ENCODE measurements around the gene SPATA9.
"Not testable (repeated sequence)": the region's sequence is repeated elsewhere in the genome, so short reads cannot be mapped to it uniquely, and the experiment has no call there.

Gene SPATA9

GRCh38 chr5:95672641-95673040, 10.2 kb downstream of the SPATA9 start:
- no peak for DNase-seq

DNA sequence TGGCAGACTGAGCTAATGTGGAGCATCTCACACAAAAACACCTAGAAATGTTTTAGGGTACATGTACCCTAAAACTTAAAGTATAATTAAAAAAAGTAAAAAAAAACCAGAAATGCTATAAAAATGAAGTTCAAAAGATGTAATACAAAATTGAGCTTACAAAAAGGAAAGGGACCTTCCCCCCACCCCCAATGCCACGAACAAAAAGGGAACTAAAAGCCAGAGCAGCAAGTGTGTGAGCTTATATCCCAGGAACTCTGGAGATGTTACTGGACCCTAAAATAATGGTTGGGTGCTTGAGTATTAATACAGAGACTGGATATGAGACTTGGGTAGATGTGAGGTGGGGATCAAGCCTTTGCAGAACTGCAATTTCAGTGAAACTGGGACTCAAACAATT, 11.0 kb downstream of the SPATA9 start:
- DNase-seq: no peak

DNA sequence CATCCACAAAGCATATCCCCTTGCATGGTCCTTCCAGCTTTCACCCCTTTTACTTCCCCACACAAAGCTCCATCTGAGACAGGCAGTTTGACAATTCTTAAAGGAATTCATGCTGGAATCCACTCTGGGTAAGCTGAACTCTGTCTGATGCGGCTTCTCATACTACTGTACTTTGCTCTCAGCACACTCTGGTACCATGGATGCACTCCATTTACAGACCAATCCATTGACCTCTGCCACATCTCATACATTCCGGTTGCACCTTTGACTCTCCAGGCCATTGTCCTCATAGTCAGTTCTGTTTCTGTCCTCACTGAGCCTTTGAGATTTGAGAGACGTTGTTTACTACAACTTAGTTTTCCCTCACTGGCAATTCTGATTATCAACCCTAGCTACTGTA, 12.2 kb downstream of the SPATA9 start:
- no peak for DNase-seq

DNA sequence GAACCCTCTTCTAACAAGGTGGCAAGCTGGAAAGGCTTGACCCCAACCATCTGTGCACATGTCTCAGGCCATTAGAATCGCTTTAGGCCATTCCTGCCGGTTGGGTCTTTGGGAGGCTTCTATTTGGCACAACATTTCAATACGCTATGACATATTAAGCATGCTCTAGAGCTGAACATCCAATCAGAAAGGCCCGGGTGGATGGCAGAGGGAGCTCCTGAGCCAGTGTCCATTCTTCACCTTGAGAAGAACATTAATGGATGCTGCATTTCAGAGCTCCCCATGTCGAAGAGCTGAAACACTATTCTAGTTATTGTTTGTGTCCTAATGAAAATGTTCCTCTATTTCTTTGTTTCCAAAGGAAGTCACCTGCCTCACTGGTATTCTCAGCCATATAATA, 12.8 kb downstream of the SPATA9 start:
- DNase-seq: no peak

- DNase-seq: no peak
These were observed 13.3 kb downstream of the SPATA9 start for GRCh38 chr5:95669540-95669939.

- DNase-seq: no peak
These were observed 14.1 kb downstream of the SPATA9 start for GRCh38 chr5:95668728-95669127.

- DNase-seq: no peak
These were observed 14.6 kb downstream of the SPATA9 start for GRCh38 chr5:95668216-95668615.

DNA sequence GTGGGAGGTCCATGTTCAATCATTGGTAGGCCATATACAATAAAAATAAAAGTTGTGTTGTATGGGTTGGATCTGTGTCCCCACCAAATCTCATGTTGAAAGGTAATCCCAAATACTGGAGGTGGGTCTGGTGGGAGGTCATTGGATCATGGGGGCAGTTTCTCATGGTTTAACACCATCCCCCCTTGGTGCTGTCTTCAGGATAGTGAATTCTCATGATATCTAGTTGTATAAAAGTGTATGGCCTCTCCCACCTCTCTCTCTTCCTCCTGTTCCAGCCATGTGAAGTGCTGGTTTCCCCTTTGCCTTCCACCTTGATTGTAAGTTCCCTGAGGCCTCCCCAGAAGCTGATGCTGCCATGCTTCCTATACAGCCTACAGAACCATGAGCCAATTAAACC, 15.1 kb downstream of the SPATA9 start:
- DNase-seq: no peak

- DNase-seq: no peak
These were observed 15.7 kb downstream of the SPATA9 start for GRCh38 chr5:95667061-95667618.

- DNase-seq: peak; percentile 20
These were observed 18.5 kb downstream of the SPATA9 start for GRCh38 chr5:95664204-95664786.

DNA sequence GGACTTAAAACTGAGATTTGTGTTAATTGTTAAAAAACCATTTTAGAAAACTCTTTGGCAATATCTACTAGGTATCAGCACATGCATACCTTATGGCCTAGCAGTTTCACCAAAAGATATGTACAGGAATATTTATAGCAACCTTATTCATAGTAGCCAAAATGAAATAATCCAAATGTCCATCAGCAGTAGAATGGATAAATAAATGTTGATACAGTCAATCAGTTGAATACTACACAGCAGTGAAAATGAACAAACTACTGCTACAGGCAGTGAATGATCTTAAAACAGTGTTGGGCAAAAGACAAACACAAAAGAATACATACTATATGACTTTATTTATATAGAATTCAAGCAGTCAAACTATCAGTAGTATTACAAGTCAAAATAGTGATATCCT, 19.8 kb downstream of the SPATA9 start:
- no peak for DNase-seq

DNA sequence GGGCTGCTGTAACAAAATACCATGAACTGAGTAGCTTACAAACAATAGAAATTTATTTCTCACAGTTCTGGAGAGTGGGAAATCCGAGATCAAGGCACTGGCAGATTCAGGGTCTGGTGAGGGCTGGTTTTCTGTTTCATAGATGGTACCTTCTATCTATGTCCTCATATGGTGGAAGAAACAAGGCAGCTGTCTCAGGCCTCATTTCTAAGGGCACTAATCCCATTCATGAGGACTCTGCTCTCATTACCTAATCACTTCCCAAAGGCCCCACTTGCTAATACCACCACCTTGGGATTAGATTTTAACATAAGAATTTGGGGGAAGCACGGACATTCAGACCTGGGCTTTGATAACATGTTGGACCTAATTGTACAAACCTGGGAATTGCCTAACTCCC, 22.7 kb downstream of the SPATA9 start:
- DNase-seq: no peak

DNA sequence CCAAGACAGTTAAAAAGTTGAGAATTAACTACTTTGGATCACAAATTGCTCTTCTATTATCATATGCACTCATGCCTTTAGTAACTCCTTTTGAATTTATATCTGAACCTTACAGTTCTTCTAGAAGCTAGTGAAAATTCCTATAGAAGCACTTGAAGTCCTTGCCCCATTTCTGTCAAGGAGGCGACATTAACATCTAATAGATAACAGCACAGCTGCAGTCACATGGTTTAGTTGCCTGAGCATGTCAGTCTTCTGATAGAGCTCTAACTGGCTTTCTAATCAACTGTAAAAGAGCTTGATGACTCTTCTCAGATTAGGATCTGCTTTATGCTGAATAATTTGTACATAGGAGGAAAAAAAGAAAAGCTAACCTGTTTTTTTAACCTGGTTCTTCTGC, 27.2 kb downstream of the SPATA9 start:
- no peak for DNase-seq

- DNase-seq: no peak
These were observed 28.6 kb downstream of the SPATA9 start for GRCh38 chr5:95654196-95654595.

DNA sequence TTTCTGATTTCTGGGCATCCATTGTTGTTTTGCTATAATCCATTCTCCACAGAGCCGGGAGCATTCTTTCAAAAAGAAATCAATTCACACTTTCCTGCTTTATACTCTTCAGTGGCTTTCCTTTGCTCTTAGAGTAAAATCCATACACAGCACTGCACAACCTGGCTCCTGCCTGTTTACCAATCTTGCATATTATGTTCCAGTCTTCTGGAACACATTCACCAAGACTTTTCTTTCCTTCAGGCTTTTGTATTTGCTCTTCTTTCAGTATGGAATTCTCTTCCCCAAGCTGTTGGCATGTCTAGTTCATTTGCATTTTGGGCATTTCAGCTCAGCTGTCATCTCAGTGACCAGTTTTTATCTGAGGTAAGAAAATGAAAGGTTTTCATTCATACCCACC, 29.9 kb downstream of the SPATA9 start:
- DNase-seq: no peak

DNA sequence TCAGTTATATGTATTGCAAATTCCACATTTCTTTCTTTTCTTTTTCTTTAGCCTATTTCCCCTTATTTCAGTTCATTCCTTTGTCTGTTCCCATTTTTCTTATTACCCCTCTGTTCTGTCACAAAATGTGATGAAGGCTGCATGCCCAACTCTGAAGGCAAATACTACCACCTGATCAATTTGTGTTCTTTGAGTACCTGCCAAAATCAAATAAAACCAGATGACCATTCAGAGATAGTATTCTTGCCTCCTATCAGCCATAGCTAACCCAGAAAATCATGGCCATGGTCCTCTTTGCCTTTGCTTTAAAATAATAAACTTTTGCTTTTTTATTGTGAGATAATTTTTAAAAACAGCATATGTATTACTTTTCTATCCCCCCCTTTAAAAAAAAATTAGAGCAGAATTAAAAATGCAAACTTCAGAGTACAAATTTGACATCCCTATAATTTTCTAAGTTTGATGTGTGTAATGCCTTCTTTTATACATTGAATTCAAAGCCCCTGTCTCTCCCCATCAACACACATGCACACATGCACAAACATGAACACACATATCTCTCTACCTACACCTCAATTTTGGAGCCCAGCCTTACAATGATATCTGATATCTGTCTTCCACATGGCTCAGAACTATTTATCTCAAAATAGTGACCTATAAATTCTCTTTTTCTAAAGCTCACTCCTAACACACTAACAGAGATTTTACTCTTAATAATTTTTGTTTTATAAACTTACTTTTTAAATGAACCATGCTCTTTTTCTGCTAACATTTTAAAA, 32.8 kb downstream of the SPATA9 start:
- no peak for DNase-seq

DNA sequence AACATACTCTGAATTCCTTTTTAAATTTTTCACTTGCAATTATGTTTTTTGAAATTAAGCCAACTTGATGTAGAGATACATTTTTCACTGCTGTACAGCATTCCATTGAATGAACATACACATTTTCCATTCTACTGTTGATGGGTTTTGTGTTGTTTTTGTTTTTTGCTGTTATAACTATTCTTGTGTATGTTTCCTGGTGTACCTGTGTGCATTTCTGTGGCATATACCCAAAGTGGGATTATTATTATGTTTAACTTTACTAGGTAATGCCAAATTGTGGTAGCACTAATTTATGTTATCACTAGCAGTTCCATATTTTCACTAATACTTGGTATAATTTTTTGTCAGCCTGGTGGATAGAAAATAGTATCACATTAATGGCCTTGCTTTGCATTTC, 33.5 kb downstream of the SPATA9 start:
- DNase-seq: no peak

DNA sequence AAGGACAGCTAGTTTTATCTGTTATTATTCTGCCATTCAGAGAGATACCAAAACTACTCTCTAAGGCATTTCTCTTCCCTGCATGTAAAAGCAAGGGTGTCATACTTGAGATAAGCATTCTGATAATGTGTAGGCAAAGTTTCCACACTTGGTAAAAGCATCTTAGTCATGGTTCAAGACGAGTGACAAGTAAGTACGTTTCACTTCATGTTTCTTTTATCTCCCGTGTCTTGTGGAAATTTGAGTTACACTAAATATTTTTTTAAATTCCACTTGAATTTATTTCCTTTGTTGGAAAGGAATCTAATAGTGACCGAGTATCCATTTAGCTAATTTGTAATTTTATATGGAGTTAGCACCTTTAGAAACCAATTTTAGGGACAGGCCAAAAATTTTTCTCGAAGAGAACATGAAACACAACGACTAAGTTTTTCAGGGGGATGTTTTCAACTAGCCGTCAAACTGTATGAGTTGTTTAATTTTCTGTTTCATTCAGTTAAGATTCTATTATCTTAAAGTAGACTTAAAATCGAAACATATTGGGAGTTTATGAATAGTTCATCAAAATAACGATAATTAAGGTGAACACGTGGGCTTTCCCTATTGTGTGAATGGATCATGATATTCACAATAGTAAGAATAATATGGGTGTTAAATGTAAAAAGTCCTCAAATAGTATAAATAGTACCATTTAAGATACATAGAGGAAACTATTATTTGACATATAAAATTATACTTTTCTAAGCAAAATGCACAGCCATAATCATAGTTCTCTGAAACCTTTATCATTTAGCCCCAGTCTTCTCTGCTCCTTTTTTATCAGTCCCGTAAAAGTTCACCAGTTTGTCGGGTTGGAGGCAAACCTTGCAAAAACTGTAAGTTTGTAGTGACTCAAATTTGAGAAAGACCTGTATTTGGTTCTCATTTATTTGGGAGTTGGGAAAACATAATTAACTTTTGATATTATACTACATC, 34.6 kb downstream of the SPATA9 start:
- no peak for DNase-seq

DNA sequence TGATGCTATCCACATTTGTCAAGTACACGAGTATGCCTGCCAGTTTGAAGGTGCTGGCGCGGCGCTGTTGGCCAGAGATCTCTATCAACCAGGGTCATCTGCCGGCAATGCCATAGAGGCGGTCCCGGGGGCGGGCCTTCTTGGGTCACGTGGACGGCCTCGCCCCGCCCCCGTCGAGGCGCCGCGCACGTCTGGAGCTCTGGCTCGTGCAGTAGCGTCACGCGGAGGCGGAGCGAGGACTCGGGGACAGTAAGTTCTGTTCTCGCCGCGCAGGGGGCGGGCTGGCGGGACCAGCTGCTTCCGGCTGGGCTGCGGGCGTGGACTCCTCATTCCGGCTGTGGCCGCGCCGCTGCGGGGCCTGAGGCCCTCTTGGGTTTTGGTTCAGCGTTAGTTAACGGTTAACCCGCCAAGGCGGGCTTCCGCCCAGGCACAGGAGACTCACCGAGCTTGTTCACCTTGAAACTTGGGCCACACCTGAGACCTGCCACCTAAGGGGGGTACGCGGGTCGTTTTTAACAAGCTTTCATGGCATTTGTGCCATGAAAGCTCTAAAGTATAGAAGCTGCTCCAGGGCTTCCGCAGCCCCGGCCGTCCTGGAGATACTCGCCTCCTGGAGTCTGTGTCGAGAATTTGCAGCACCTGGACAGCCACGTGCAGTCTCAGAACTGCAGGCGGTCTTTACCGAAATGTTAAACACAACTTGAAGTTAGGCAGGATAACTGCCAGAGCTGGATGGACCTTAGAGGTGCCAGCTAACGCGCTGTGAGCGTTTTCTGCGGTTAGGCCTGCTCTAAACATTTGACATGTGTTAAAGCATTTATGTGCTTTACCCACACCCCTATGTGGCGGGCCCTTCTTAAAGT, 36.0 kb downstream of the SPATA9 start, which contains the start of gene RFESD:
RFESD (plus strand) TSS at position 209 of the 863 bp plus-strand sequence. CDS start 5,495 bp downstream, outside the sequence.
- peak; percentile 94 for DNase-seq

DNA sequence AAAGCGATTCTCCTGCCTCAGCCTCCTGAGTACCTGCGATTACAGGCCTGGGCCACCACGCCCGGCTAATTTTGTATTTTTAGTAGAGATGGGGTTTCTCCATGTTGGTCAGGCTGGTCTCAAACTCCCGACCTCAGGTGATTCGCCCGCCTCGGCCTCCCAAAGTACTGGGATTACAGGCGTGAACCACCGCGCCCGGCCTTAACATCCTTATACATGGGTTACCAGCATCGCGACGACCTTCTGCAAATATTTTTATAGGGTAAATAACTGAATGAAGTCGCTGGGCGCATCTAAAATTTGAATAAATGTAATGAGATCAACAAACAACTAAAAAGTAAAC, 36.6 kb downstream of the SPATA9 start:
- DNase-seq: not testable (repeated sequence)

- peak; percentile 45 for DNase-seq
These were observed 38.3 kb downstream of the SPATA9 start for GRCh38 chr5:95644351-95645042.

- no peak for DNase-seq
These were observed 39.6 kb downstream of the SPATA9 start for GRCh38 chr5:95643152-95643551.

Data from activated naive CD4-positive, alpha-beta T cell treated with Interleukin-2 at 50 U/mL for 16 hours (primary cell).